Iris pigment epithelial cell (primary cell): Measurements from ENCODE around the gene FAHD2A.
"Not testable (repeated sequence)": the region's sequence is repeated elsewhere in the genome, so short reads cannot be mapped to it uniquely, and the experiment has no call there.

Experiments used
- DNase-seq: peaks from one replicate; pipeline ENCODE4 v3.0.0-alpha.2; 2011; ENCODE audit warnings: low read depth

The FAHD2A gene, protein sequence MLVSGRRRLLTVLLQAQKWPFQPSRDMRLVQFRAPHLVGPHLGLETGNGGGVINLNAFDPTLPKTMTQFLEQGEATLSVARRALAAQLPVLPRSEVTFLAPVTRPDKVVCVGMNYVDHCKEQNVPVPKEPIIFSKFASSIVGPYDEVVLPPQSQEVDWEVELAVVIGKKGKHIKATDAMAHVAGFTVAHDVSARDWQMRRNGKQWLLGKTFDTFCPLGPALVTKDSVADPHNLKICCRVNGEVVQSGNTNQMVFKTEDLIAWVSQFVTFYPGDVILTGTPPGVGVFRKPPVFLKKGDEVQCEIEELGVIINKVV

DNA sequence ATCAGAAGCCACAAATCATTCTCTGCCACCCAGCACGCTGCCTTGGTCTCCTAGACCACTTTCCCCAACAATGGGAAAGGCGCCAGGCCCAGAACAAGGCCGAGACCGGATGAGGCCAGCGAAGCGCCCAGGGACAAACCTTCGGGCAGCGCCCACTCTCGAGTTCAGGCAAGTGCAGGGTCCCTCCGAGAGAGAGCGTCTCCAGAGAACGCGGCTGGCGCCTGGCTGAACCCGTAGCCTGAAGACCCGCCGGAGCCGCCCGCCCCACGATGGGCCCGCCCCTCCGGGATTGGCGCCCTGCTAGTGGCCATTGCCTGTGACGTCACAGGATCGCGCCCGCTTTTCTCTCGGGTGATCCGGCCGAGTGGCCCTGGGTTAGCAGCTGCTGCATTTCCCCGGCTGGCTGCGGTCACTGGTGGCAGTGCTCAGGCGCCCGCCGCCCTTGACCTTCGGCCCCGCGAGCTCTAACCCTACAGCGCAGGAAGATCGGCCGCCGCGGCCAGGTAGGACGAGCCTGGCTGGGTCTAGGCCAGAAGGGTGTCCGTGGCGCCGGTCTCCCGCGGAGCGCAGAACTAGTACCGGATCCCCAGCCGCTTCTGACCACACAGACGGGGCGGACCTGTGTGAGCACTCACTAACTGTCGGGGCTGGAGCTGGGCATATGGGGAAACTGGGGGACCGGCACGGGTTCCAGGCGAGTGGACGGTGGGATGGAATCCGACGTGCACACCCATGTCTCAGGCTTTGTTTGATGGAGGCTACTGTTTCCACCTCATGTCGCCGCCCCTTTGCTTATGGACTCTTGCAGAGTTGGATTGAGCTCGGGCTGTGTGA, at the start of gene FAHD2A:
Gene FAHD2A, plus strand, starts transcription at position 339 of the 834 bp plus-strand sequence. CDS start 2,851 bp downstream, outside the sequence.
- DNase-seq, result peak; percentile 89

DNA sequence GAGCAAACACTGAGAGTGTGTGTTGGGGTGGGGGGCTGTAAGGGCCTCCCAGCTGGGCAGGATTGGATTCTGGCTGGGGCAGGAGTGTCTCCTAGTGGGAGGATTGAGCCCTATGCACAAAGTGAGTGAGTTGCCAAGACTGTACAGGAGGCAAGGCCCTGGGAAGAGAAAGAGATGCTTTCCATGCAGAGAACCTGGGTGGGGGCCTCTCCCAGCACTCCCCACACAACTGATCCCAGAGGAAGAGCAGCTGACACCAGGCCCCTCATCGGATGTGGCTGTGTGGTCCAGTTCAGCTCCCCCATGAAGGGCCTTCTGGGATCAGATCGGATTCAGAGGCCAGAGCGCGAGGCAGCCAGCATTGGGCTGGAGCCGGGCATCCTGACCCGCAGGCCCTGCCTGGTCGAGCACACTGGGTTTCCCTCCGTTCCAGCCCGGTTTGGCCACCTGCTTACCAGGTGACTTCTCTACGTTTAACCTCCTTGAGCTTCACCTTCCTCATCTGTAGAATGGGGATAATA, 49.4 kb upstream of the FAHD2A start:
- no peak for DNase-seq

DNA sequence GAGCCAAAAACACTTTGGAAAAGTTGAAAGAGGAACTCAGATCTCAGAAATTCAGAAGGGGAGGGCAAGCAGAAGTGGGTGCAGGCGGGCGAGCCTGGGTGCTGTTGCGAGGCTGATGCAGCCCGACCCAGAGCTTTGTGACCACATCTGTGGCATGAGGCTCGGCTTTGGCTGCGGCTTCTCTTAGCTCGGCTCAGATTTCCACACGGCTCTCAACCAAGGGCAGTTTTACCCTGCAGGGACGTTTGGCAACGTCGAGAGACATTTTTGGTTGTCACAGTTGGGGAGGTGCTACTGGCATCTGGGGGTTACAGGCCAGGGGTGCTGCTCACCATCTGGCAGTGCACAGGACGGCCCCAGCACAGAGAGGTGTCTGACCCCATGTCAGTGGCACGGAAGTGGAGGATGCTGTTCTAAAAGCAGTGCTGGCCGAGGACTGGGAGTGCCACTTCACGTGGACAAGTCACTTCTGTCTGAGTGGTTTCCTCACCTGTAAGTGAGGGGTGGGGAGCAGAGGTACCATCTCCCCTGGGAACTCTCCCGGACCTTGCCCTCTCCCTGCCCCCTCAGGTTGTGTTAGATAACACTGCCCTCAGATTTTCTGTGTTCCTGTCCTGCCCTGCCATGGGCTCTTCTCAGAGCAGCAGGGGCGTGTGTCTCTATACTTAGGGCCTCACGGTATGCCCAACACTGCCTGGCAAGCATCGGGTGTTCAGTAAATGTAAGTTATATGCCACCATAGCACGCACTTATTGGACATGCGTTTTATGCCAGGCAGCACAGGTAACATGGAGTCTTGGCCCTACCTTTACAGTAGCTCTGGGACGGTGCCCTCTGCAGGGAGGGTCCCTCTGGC, 48.7 kb upstream of the FAHD2A start:
- no peak for DNase-seq

DNA sequence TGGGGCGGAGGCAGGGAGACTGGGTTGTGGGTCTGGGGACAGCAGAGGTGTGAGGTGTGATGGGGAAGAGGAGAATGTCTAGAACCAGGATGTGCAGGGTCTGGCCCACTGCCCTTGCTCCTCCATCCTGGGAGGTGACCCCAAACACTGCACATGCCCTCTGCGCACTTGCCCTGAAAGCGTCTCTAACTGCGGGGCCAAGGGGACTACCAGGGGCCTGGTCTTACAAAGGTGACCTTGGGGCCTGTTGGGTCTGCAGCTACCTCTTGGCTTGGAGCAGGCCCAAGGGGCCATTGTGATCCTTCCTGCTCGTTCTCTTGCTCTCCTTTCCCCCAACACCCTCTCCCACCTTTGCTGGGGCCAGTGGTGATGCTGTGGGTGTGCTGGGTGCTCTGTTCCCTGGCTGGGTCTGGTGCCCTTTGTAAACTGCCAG, 48.0 kb upstream of the FAHD2A start:
- no peak for DNase-seq

DNA sequence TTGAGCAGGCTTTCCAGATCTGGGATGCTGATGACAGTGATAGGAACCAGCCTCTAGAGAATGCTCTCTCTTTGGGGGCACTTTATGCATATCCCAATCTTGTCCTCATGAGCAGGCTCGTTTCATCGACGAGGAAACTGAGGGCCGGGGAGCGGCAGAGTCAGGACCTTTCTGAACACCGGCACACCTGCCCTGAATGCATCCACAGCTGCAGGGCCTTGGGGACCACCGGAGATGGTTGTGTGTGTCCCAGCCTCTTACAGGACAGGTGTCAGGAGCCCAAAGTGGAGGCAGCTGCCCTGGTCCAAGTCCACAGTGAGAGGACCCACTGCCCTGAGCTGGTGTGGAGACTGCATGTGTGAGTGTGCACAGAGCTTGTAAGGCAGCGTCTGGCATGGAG, 47.6 kb upstream of the FAHD2A start:
- DNase-seq, result no peak

DNA sequence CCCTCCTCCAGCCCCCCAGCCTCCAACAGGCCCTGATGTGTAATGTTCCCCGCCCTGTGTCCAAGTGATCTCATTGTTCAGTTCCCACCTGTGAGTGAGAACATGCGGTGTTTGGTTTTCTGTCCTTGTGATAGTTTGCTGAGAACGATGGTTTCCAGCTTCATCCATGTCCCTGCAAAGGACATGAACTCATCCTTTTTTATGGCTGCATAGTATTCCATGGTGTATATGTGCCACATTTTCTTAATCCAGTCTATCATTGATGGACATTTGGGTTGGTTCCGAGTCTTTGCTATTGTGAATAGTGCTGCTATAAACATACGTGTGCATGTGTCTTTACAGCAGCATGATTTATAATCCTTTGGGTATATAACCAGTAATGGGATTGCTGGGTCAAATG, 47.0 kb upstream of the FAHD2A start:
- not testable (repeated sequence) for DNase-seq

DNA sequence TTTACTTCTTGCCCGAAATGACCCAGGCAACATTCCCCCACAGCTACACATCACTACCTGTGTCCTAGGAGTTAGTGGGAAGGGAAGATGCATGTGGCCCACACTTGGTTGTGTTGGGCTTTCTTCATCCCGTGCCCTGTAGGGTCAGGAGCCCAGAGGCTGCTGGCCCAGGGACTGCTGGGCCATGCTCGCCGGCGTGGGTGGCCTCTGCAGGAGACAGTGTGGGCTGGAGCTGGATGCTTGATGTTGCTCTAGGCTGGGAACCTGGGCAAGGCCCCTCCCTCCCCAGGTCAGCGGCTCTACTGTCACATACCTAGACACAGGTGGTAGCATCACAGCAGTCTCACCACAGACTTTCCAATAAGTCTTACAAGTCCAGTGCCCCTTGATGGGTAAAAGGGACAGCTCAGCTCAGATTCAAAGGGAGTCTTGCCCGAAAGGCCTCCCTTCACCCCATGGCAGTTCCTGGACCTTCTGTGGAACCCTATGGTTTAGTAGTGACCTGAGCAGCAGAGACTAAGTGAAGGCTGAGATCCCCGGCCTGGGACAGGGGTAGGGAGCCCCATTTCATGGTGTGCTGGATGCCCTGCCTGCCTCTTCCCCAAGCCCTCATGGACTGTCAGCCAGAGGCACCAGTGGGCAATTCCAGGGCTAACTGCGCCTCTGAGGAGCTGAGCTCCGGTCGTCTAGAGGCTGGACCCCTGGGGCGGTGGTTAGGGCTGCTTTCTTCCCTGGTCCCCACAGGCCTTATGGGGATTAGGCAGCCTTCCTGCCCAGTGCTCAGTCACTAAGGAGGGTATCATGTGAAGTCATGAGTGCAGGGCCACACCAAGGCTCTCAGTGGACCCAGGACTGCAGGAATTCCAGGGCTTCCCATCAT, 45.4 kb upstream of the FAHD2A start:
- no peak for DNase-seq

DNA sequence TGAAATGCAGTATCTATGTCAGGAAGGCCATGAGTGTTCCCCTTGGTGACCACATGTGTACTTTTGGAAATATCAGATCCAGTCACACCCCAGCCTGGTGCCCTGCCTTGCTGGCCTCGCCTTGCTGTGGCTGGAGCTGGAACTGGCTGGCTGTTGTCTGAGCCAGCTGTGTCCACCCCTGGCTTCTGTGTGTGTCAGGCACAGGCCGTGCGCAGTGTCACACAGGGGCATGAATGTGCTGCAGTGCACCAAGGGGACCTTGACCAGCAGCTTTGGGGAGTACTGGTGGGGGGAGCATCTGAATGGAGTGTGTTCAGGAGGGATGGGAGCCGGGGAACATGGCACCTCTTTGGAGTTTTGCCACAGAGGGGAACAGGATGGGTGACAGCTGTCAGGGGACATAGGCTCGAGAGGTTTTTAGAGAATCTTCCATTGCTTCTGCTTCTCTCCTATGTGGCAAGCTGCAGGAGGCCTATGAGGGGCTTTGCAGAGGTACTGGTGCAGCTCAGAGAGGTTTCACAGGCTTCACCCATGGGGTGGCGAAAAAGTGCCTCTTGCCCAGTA, 44.7 kb upstream of the FAHD2A start:
- DNase-seq, result no peak

DNA sequence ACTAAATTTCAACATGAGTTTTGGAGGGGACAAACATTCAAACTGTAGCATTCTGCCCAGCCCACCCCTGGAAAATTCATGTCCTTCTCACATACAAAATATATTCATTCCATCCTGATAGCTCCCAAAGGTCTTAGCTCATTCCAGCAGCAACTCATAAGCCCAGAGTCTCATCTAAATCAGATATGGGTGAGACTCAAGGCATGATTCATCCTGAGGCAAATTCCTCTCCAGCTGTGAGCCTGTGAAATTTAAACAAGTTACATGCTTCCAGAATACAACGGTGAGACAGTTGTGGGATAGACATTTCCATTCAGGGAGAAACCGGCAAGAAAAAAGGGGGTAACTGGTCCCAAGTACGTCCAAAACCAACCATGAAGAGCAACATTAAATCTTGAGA, 43.5 kb upstream of the FAHD2A start:
- peak; percentile 56 for DNase-seq

DNA sequence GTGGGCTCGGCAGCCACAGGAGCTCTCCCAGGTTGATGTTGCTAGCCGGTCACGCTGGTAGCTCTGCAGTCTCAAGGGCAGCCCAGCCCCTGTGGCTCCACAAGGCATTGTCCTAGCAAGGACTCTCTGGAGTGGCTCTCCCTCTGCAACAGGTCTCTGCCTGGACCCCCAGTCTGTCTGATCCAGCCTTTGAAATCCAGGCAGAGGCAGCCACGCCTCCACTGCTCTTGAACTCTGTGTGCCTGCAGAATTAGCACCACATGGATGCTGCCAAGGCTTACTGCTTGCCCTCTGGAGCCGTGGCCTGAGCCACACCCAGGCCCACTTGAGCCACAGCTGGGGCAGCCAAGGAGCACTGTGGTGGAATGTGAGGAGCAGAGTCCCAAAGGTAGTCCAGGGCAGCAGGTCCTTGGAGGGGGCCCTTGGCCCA, 43.0 kb upstream of the FAHD2A start:
- no peak for DNase-seq

DNA sequence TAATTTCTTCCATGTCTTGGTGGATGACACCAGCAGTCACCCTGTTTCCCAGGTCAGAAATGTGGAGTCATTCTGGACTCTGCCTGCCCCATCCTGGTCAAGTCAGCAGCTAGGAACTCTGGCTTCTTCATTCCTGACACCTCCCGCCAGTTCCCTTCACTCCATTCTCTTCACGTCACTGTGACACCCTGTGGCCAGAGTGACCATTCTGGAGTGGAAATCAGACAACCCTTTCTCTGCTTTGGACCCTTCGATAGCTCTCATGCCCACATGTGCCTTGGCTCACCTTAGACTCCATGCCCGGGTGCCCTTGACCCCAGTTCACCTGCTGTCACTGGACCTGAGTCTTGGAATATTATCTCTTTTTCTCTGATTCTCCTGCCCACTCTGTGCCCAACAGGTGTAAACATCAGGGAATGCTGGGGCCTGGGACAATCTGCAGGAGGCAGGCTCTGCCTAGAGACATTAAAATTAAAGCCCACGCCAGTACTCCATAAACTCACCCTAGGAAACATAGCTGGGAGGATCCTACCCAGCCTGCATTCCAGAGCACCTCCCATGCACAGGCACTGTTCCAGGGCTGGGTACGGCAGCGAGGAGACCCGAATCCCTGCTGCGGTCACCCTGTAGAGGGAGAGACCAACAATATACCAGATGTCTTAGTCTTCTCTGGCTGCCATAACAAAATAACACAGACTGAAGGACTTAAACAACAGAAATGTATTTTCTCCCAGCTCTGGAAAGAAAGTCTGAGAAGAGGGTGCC, 41.1 kb upstream of the FAHD2A start:
- no peak for DNase-seq

DNA sequence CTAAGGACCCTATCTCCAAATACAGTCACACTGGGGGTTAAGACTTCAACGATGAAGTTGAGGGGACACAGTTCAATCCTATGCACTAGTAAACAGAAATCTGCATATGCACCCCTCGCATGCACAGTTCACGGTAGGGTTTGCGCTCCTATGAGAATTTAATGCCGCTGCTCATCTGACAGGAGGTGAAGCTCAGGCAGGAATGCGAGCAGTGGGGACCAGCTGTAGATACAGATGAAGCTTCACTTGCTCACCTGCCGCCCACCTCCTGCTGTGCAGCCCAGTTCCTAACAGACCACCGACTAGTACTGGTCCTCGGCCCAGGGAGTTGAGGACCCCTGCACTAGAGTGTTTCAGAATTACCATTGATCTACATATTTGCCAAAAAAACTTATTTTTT, 40.0 kb upstream of the FAHD2A start:
- DNase-seq, result no peak

DNA sequence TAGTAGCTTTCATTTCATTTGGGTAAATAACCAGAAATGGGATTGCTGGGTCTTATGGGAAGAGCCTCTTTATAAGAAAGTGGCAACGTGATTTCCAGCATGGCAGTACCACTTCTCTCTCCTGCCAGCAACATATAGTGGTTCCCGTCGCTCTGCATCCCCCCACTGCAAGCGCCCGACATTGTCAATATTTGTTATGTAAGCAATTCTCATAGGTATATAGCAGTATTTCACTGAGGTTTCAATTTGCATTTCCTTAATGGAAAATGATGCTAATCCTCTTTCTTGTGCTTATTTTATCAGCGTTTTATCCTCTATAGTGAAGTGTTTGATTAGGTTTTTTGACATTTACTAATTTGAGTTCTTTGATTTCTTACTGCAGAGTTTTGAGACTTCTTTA, 36.0 kb upstream of the FAHD2A start:
- no peak for DNase-seq

DNA sequence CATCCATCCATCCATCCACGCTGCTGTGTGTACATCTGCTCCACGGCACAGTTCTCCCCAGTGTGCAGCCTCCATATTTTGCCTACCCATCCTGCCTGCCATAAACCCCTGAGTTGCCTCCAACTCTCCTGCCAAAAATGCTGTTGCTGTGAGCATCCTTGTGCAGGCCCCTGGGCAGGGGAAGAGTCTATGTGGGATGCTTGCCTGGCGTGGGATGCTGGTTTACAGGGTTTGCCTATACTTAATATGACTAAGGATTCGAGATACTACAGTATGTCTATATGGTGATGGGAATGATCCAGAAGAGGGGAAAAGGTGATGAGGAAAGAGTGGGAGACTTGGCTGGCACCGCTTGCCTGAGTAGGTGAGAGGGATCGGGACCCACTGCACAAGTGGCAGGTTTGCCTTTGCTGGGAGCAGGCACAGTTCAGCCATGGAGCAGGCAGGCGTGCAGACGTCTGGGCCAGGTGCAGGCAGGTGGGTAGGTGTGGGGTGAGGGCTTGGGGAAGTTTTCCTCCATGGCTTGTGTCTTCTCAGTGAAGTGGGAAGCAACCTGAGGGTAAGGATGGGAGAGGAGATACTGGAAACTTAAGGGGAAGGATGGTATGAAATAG, 30.2 kb upstream of the FAHD2A start:
- DNase-seq, result no peak

DNA sequence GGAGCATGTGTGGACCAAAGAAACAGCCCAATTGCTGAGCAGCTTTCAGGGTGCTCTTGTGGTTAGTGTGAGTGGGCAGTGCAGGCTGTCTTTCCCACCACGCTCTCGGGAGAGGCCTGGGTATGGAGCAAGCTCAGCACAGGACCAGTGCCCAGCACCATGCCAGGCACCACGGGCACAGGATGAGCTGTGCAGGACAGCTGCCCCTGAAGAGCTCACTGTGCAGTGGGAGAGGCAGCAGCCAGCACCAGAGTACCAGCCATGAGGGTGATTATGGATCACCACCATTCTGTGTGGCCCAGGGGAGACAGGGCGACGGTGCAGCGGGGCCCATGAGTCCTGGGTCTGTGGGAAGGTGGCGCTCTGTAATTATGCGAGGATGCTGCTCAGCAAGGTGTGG, 29.7 kb upstream of the FAHD2A start:
- no peak for DNase-seq

DNA sequence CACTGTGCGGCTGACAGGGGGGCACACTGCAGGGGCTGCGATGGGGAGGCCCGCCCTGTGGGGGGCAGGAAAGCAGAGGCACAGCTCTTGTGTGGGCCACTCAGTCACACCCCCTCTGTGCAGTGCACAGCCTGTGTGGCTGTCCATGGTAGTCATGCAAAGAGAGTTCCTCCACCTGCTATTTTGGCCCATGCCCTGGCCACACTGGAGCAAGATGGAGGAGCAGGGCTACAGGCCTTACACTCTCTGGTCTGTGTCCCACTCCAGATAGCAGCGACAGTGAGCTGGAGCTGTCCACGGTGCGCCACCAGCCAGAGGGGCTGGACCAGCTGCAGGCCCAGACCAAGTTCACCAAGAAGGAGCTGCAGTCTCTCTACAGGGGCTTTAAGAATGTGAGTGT, 28.5 kb upstream of the FAHD2A start:
- no peak for DNase-seq

DNA sequence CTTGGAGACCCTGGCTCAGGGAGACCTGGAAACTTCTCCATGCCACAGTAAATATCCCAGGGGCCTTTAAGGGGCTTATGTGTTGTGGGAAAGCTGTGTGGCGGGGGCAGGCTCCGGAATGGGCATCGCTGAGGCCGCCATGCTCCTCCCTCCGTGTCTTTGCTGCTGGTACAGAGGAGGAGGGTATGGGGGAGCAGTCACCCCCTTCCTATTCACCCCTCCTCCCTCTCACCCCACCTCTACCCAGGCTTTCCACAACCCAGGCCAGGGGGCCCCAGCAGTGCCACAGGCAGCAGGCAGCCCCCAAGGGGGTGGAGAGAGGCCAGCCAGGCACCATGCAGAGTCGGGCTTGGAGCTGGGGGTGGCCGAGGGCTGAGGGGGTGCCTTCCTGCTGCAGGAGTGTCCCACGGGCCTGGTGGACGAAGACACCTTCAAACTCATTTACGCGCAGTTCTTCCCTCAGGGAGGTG, 28.0 kb upstream of the FAHD2A start:
- DNase-seq, result no peak

DNA sequence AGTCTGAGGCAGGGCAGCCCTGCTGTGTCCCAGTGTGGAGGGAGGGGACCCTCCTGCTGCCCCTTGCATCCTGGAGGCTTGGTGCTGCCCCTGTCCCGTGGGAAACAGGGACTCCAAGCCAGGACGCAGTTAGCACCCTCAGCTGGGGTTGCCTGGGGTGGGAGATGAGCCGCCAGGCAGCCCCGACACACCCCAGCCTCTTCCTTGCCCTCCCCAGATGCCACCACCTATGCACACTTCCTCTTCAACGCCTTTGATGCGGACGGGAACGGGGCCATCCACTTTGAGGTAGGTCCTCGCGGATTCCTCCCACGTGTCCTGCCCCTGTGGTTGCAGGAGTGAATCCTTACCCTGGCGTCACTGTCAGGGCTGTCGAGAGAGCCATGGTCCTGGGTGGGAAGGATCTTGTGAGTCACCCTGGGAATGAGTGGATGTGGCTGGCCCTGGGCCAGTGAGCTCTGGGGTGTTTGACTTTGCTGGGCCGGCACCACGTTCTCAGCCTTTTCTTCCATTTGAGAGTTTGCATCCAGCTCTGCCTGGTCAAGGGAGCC, 27.5 kb upstream of the FAHD2A start:
- no peak for DNase-seq

DNA sequence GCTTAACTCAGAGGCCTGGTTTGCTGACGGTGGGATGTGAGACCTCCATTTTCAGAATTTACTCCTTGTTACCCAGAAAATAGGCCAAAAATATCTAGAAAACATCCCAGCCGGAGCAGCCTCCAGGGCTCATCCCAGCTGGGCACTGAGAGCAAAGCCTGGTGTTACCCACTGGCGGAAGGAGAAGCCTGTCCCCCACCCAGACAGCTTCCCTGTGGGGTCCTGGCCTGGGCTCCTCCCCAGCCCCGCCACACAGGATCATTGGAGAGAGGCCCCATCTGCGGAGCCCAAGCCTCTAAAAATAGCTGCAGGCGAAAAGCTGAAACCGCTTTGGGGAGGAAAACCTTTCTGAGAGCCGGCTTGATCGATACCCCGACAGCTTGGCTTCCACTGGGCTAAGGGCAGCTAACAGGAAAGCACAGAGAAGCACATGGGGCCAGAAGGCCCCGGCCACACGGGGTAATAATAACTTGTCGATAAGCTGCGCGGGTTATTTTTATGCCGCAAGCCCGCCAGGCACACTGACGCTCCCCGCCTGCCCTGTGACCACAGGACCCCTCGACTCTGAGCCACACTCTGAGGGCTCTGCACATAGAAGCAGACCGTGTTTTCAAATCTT, 26.9 kb upstream of the FAHD2A start:
- DNase-seq, result no peak
